ENCODE measurements around the gene IL20RB.

DNA sequence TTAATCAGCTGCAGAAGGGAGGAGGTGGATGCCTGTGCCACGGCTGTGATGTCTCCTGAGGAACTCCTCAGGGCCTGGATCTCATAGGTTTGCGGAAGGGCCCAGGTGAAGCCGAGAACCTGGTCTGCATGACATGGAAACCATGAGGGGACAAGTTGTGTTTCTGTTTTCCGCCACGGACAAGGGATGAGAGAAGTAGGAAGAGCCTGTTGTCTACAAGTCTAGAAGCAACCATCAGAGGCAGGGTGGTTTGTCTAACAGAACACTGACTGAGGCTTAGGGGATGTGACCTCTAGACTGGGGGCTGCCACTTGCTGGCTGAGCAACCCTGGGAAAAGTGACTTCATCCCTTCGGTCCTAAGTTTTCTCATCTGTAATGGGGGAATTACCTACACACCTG, 52.4 kb downstream of the IL20RB start:
- TF ChIP-seq SUZ12 (IDR thresholded peaks at IDR 0.05) (no peak), FOXM1 (IDR thresholded peaks at IDR 0.05; ENCODE audit: borderline replicate concordance) (no peak), SP1 (IDR thresholded peaks at IDR 0.05) (no peak), ZNF384 (IDR thresholded peaks at IDR 0.05) (no peak), TARDBP (IDR thresholded peaks at IDR 0.05) (no peak), FOXA1 (IDR thresholded peaks at IDR 0.05) (no peak), ELF4 (IDR thresholded peaks at IDR 0.05) (no peak), LEF1 (IDR thresholded peaks at IDR 0.05; ENCODE audit: borderline replicate concordance) (no peak), L3MBTL2 (conservative IDR thresholded peaks at IDR 0.05) (no peak), NFRKB (IDR thresholded peaks at IDR 0.05) (no peak), BHLHE40 (IDR thresholded peaks at IDR 0.05; ENCODE audit: borderline replicate concordance) (no peak), CTBP1 (IDR thresholded peaks at IDR 0.05; ENCODE audit: borderline replicate concordance) (no peak)
